SK-N-SH (cell line): Measurements from ENCODE around the gene PSMA1.

Source experiments
- CTCF ChIP-seq: fragments of 200-600 bp; sonication (generic); IDR thresholded peaks from 2 replicates; pipeline ENCODE4 v1.6.1; 2017; ENCODE audit warnings: antibody characterized with exemption, mild to moderate bottlenecking, moderate library complexity
- GABPA ChIP-seq: IDR thresholded peaks from 2 replicates; pipeline ENCODE4 v1.4.0; 2012; ENCODE audit warnings: low read depth, mild to moderate bottlenecking
- POLR2AphosphoS5 ChIP-seq: IDR thresholded peaks from 2 replicates; pipeline ENCODE4 v1.6.1; 2012; ENCODE audit warnings: low read depth, low read length
- TAF1 ChIP-seq: IDR thresholded peaks from 2 replicates; pipeline ENCODE4 v1.6.1; 2012; ENCODE audit warnings: low read depth, mild to moderate bottlenecking, low read length, moderate library complexity, borderline replicate concordance
- TCF12 ChIP-seq: IDR thresholded peaks from 2 replicates; pipeline ENCODE4 v1.4.0; 2012

GRCh38 chr11:14539982-14540421, 19.8 kb upstream of the PSMA1 start:
- TF ChIP-seq POLR2AphosphoS5 (no peak), TAF1 (no peak), TCF12 (no peak), CTCF (no peak), GABPA (no peak)
